GM19467 (cell line): ENCODE measurements around the gene ARSD.
"Not testable (repeated sequence)": the region's sequence is repeated elsewhere in the genome, so short reads cannot be mapped to it uniquely, and the experiment has no call there.

Experiments
- ATAC-seq: cut with Tn5 transposase; IDR thresholded peaks from one replicate; pipeline ENCODE4 v1.9.1; 2021; ENCODE audit warnings: mild to moderate bottlenecking, moderate library complexity; ENCODE audit not compliant: unreplicated experiment

Gene ARSD

GRCh38 chrX:2934715-2935710 is 5.9 kb upstream of the ARSD start:
- ATAC-seq: no peak

GRCh38 chrX:2933125-2933900 is 4.2 kb upstream of the ARSD start:
- ATAC-seq: no peak

- ATAC-seq: no peak
Measured at GRCh38 chrX:2931612-2932011, 2.5 kb upstream of the ARSD start.

GRCh38 chrX:2931155-2931554 is 2.0 kb upstream of the ARSD start:
- ATAC-seq: no peak

- ATAC-seq: no peak
Measured at GRCh38 chrX:2928191-2928582, 952 bp downstream of the ARSD start.

GRCh38 chrX:2926664-2927275 is 2.4 kb downstream of the ARSD start:
- ATAC-seq: no peak

- not testable (repeated sequence) for ATAC-seq
Measured at GRCh38 chrX:2926255-2926654, 2.9 kb downstream of the ARSD start.

- no peak for ATAC-seq
Measured at GRCh38 chrX:2924151-2924550, 5.0 kb downstream of the ARSD start.

- ATAC-seq: no peak
Measured at GRCh38 chrX:2921750-2922149, 7.4 kb downstream of the ARSD start.

- no peak for ATAC-seq
Measured at GRCh38 chrX:2921193-2921592, 7.9 kb downstream of the ARSD start.

GRCh38 chrX:2917767-2918166 is 11.4 kb downstream of the ARSD start:
- no peak for ATAC-seq

- ATAC-seq: no peak
Measured at GRCh38 chrX:2913118-2913517, 16.0 kb downstream of the ARSD start.

- ATAC-seq: no peak
Measured at GRCh38 chrX:2910109-2910508, 19.0 kb downstream of the ARSD start.

GRCh38 chrX:2908125-2908685 is 20.9 kb downstream of the ARSD start:
- no peak for ATAC-seq

GRCh38 chrX:2907295-2907694 is 21.8 kb downstream of the ARSD start:
- ATAC-seq: no peak

- no peak for ATAC-seq
Measured at GRCh38 chrX:2903366-2903765, 25.8 kb downstream of the ARSD start.

GRCh38 chrX:2902841-2903240 is 26.3 kb downstream of the ARSD start:
- ATAC-seq: no peak

- no peak for ATAC-seq
Measured at GRCh38 chrX:2901367-2902036, 27.6 kb downstream of the ARSD start.

GRCh38 chrX:2898846-2899512 is 30.2 kb downstream of the ARSD start:
- no peak for ATAC-seq
